Mucosa of descending colon (tissue), 3 donors: Measurements from ENCODE around the gene HIVEP2. TPM values are rescaled to one million over a fixed set of nuclear protein-coding genes. Genes with fewer than 3 reads are reported as not detected.

ENCODE experiments used
- ATAC-seq: fragments of 200-7000 bp; cut with Tn5 transposase; one replicate; pipeline ENCODE4 v1.9.1; 2020; ENCODE audit warnings: mild to moderate bottlenecking, moderate library complexity
- DNase-seq, 3 donors: peaks; one replicate each; pipeline ENCODE4 v3.0.0-alpha.2; 2020
- H3K36me3 ChIP-seq: fragments of 200-600 bp; one replicate; pipeline ENCODE4 v1.8.0; 2021; ENCODE audit warnings: low read depth, mild to moderate bottlenecking
- H3K4me1 ChIP-seq: fragments of 200-600 bp; one replicate; pipeline ENCODE4 v1.8.0; 2021; ENCODE audit warnings: low read depth, mild to moderate bottlenecking
- H3K4me3 ChIP-seq: fragments of 200-600 bp; one replicate; pipeline ENCODE4 v1.8.0; 2021; ENCODE audit warnings: mild to moderate bottlenecking
- H3K9me3 ChIP-seq: fragments of 200-600 bp; one replicate; pipeline ENCODE4 v1.8.0; 2021; ENCODE audit warnings: mild to moderate bottlenecking
- CTCF ChIP-seq: fragments of 200-600 bp; IDR thresholded peaks from one replicate; pipeline ENCODE4 v1.8.0; 2022; ENCODE audit warnings: antibody characterized with exemption, mild to moderate bottlenecking
- intact Hi-C, 2 donors: fragments of 100-400 bp; cut with DNase I in 1 of 2; cut with micrococcal nuclease in 1 of 2; formaldehyde crosslinking; loops; one replicate each; pipeline versions ENCODE4 v1.11.0 to v1.11.1; 2022; cut with DNase I, micrococcal nuclease
- total RNA-seq, 3 donors: library from RNA; stranded (reverse); fragmentation: NEBNext Ultra II Directional in 2 of 3; extraction: Animal tissue kit (Norgen Biotek cat#: 25700) in 2 of 3; gene quantifications; one replicate each; pipeline versions ENCODE4 v1.2.1 to v1.2.4, GENCODE V29; 2021 to 2023
- donor health status: DM: no; HTN: no; CAD: no; lungs with moderate emphysema.
- donor health status: DM: no; HTN: no; CAD: no.
- donor health status: DM: no; HTN: yes; CAD: no.

Gene HIVEP2
- total RNA-seq, 3 donors from 2014 or later = 7.8 to 17.7 (median 11.3) TPM

GRCh38 chr6:142820338-142821051 is 124.5 kb downstream of the HIVEP2 start:
- no peak for ATAC-seq

GRCh38 chr6:142819603-142820337 is 125.2 kb downstream of the HIVEP2 start:
- H3K4me3 ChIP-seq = no peak overlapping the region
- ATAC-seq = peak; percentile 79
- no peaks in the 10 kb centered on the region for H3K9me3 ChIP-seq
- DNase-seq = no peak
- no peaks in the 10 kb centered on the region for H3K36me3 ChIP-seq
- TF ChIP-seq CTCF = no peak
- peaks cover 8% of the 10 kb centered on the region for H3K4me1 ChIP-seq
- intact Hi-C loops = no loop called here

More at GRCh38 chr6:142820338-142821051, 124.5 kb downstream of the HIVEP2 start:
- no peak overlapping the region for H3K4me3 ChIP-seq
- H3K9me3 ChIP-seq = no peaks in the 10 kb centered on the region
- no peaks in the 10 kb centered on the region for H3K36me3 ChIP-seq
- H3K4me1 ChIP-seq = peaks cover 8% of the 10 kb centered on the region
- DNase-seq = no peak
- intact Hi-C loops = no loop called here
- no peak for TF ChIP-seq CTCF

- H3K36me3 ChIP-seq = no peaks in the 10 kb centered on the region
- H3K4me3 ChIP-seq = no peak overlapping the region
- ATAC-seq = no peak
- no peak for DNase-seq
- no peak for TF ChIP-seq CTCF
- H3K9me3 ChIP-seq = no peaks in the 10 kb centered on the region
- intact Hi-C loops = no loop called here
- H3K4me1 ChIP-seq = peaks cover 8% of the 10 kb centered on the region
Measured at GRCh38 chr6:142816486-142816885, 128.5 kb downstream of the HIVEP2 start.

- H3K4me3 ChIP-seq = no peak overlapping the region
- peaks cover 5% of the 10 kb centered on the region for H3K4me1 ChIP-seq
- intact Hi-C loops = no loop called here
- H3K36me3 ChIP-seq = no peaks in the 10 kb centered on the region
- DNase-seq (no peak), ATAC-seq (no peak)
- no peak for TF ChIP-seq CTCF
- H3K9me3 ChIP-seq = no peaks in the 10 kb centered on the region
Measured at GRCh38 chr6:142816031-142816430, 128.9 kb downstream of the HIVEP2 start.

GRCh38 chr6:142811923-142812322 is 133.1 kb downstream of the HIVEP2 start:
- TF ChIP-seq CTCF = no peak
- no peaks in the 10 kb centered on the region for H3K9me3 ChIP-seq
- H3K36me3 ChIP-seq = no peaks in the 10 kb centered on the region
- no peak for ATAC-seq
- no peaks in the 10 kb centered on the region for H3K4me1 ChIP-seq
- DNase-seq = no peak
- H3K4me3 ChIP-seq = no peak overlapping the region
- intact Hi-C loops = no loop called here
